ENCODE measurements around the gene ATG16L1. TPM values are rescaled to one million over a fixed set of nuclear protein-coding genes. Genes with fewer than 3 reads are reported as not detected.

The ATG16L1 gene
- polyA plus RNA-seq, 1 donor (not counting 4 experiments of a cell fraction or from before 2014, with no cell fraction given) = 38.5 TPM

DNA sequence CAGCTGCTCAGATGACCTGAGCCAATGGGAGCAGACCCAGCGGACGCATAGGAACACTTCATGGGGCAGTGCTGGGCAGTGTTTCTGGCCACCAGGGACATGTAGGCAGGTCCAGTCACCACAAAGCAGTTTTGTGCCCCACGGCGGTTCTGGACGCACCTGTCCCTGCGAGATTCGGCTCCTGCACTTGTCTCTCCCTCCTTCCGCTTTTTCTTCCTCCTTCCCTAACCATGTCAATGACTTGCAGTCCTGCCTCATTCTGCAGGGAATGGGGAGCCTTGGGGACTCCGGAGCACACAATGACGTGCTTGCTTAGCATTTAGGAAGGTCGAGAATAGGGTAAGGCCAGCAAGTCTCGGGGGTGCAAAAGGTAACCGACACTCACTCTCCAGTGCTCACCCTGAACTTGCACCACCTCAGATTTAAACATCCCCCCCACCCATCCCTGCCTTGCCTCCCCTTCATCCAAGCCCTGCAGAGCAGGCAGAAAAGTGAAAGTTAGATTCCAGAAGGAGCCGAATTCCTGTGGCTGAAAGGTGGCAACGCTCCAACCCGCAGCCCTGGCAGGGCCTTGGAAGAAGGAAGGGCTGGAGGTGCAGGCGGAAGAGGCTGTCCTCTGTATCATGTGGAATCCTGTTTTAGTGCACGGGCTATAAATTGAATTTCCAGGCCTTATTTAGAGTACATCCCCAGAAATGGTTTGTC lies 40.5 kb upstream of the ATG16L1 start:
- peaks cover 8% of the 10 kb centered on the region for H3K27me3 ChIP-seq (ENCODE audit: control insufficient read depth, extremely low read depth, insufficient read depth, low read length)
- no peak overlapping the region for H3K27ac ChIP-seq (ENCODE audit: control insufficient read depth, insufficient read depth, low read length)
- TF ChIP-seq, protein P1, sequence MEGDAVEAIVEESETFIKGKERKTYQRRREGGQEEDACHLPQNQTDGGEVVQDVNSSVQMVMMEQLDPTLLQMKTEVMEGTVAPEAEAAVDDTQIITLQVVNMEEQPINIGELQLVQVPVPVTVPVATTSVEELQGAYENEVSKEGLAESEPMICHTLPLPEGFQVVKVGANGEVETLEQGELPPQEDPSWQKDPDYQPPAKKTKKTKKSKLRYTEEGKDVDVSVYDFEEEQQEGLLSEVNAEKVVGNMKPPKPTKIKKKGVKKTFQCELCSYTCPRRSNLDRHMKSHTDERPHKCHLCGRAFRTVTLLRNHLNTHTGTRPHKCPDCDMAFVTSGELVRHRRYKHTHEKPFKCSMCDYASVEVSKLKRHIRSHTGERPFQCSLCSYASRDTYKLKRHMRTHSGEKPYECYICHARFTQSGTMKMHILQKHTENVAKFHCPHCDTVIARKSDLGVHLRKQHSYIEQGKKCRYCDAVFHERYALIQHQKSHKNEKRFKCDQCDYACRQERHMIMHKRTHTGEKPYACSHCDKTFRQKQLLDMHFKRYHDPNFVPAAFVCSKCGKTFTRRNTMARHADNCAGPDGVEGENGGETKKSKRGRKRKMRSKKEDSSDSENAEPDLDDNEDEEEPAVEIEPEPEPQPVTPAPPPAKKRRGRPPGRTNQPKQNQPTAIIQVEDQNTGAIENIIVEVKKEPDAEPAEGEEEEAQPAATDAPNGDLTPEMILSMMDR (optimal IDR thresholded peaks at IDR 0.05 in 1 of 3, IDR thresholded peaks at IDR 0.05 in 1 of 3, conservative IDR thresholded peaks at IDR 0.05 in 1 of 3; ENCODE audit: extremely low read depth in 1 of 3, insufficient read depth in 2 of 3, low read length in 3 of 3) = no peak
- TF ChIP-seq EZH2 (IDR thresholded peaks at IDR 0.05; ENCODE audit: low read length) = no peak
- no peaks in the 10 kb centered on the region for H3K9me1 ChIP-seq (ENCODE audit: control insufficient read depth, extremely low read depth, insufficient read depth, low read length)
- no peak overlapping the region for H3K9ac ChIP-seq (ENCODE audit: control insufficient read depth, extremely low read depth, insufficient read depth, low read length)
- no peak overlapping the region for H3K4me3 ChIP-seq (ENCODE audit: control insufficient read depth in 2 of 3, extremely low read depth in 1 of 3, insufficient read depth in 2 of 3, low read depth in 1 of 3, low read length in 3 of 3)
- dilution Hi-C loops (cut with MboI; ENCODE audit: extremely low pct_ligation_motif_present, low sequenced_read_pairs) = no loop called here
- DNase-seq (ENCODE audit: low read depth, low spot score) = peak; percentile 48
- H3K9me3 ChIP-seq (ENCODE audit: control insufficient read depth, low read depth, low read length) = peaks cover 5% of the 10 kb centered on the region
- FAIRE-seq = peak; percentile 98
- no peaks in the 10 kb centered on the region for H4K20me1 ChIP-seq (ENCODE audit: control insufficient read depth, extremely low read depth, insufficient read depth, low read length)
- no peaks in the 10 kb centered on the region for H3K79me2 ChIP-seq (ENCODE audit: control insufficient read depth, insufficient read depth, low read length)
- H3K4me1 ChIP-seq (ENCODE audit: control insufficient read depth, extremely low read depth, insufficient read depth, low read length) = peaks cover 45% of the 10 kb centered on the region
- no peak overlapping the region for H2AFZ ChIP-seq (ENCODE audit: control insufficient read depth, low read length)
- H3K36me3 ChIP-seq (ENCODE audit: control insufficient read depth in 2 of 2, extremely low read depth in 1 of 2, insufficient read depth in 2 of 2, low read length in 2 of 2) = peaks cover 0 to 2% of the 10 kb centered on the region in 2 experiments
- H3K4me2 ChIP-seq (ENCODE audit: control insufficient read depth, extremely low read depth, insufficient read depth, low read depth, low read length) = peak overlapping the region; percentile 40

DNA sequence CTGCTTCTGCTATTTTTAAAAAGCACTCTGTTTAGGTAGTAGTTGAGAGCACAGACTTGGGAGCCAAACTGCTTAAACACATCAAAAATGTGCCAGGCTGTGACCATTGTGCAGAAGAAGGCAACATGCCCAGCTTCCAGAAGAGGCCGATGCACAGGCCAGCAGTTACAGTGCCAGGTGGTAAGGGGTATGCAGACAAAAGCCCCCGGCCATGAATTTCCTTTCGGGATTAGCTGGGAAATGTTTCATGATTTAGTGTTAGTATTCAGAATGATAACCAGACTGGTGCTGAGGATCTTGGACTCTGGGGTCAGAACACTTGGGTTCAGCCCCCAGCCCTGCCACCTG lies 40.0 kb upstream of the ATG16L1 start:
- H3K4me3 ChIP-seq (ENCODE audit: control insufficient read depth in 2 of 3, extremely low read depth in 1 of 3, insufficient read depth in 2 of 3, low read depth in 1 of 3, low read length in 3 of 3) = no peak overlapping the region
- DNase-seq (ENCODE audit: low read depth, low spot score) = no peak
- H3K9me1 ChIP-seq (ENCODE audit: control insufficient read depth, extremely low read depth, insufficient read depth, low read length) = no peaks in the 10 kb centered on the region
- FAIRE-seq = no peak
- H3K9ac ChIP-seq (ENCODE audit: control insufficient read depth, extremely low read depth, insufficient read depth, low read length) = no peak overlapping the region
- no peak overlapping the region for H3K27ac ChIP-seq (ENCODE audit: control insufficient read depth, insufficient read depth, low read length)
- H3K4me1 ChIP-seq (ENCODE audit: control insufficient read depth, extremely low read depth, insufficient read depth, low read length) = peaks cover 45% of the 10 kb centered on the region
- dilution Hi-C loops (cut with MboI; ENCODE audit: extremely low pct_ligation_motif_present, low sequenced_read_pairs) = no loop called here
- no peaks in the 10 kb centered on the region for H4K20me1 ChIP-seq (ENCODE audit: control insufficient read depth, extremely low read depth, insufficient read depth, low read length)
- H3K79me2 ChIP-seq (ENCODE audit: control insufficient read depth, insufficient read depth, low read length) = no peaks in the 10 kb centered on the region
- H3K9me3 ChIP-seq (ENCODE audit: control insufficient read depth, low read depth, low read length) = peaks cover 5% of the 10 kb centered on the region
- peaks cover 8% of the 10 kb centered on the region for H3K27me3 ChIP-seq (ENCODE audit: control insufficient read depth, extremely low read depth, insufficient read depth, low read length)
- peaks cover 0 to 2% of the 10 kb centered on the region in 2 experiments for H3K36me3 ChIP-seq (ENCODE audit: control insufficient read depth in 2 of 2, extremely low read depth in 1 of 2, insufficient read depth in 2 of 2, low read length in 2 of 2)
- H3K4me2 ChIP-seq (ENCODE audit: control insufficient read depth, extremely low read depth, insufficient read depth, low read depth, low read length) = peak overlapping the region; percentile 25
- no peak overlapping the region for H2AFZ ChIP-seq (ENCODE audit: control insufficient read depth, low read length)
- TF ChIP-seq, protein P1 (optimal IDR thresholded peaks at IDR 0.05 in 1 of 3, IDR thresholded peaks at IDR 0.05 in 1 of 3, conservative IDR thresholded peaks at IDR 0.05 in 1 of 3; ENCODE audit: extremely low read depth in 1 of 3, insufficient read depth in 2 of 3, low read length in 3 of 3) = no peak
- TF ChIP-seq EZH2 (IDR thresholded peaks at IDR 0.05; ENCODE audit: low read length) = no peak

All from keratinocyte (primary cell).